GM19193 (cell line): ENCODE measurements around the gene BAHCC1.

Source experiments
- POLR2A ChIP-seq: IDR thresholded peaks from 4 replicates; pipeline ENCODE4 v1.6.1; 2011; ENCODE audit not compliant: insufficient read depth, insufficient read length; ENCODE audit errors: extremely low read depth

BAHCC1 gene

DNA sequence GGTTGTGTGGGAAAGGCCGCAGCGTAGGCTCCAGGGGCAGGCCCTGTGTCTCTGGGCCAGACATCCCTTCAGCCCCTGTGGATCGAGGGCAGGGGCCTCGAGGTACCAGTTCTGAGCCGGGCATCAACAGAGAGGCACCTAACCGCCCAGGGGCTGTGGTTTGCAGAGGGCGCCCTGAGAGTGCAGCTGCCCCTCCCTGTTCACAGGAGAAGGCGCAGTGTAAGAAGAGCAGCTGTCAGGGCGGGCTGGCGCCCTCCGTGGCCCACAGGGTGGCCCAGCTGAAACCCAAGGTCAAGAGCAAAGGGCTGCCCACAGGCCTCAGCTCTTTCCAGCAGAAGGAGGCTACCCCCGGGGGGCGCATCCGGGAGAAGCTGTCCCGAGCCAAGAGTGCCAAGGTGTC lies 60.8 kb downstream of the BAHCC1 start:
- TF ChIP-seq POLR2A: no peak

DNA sequence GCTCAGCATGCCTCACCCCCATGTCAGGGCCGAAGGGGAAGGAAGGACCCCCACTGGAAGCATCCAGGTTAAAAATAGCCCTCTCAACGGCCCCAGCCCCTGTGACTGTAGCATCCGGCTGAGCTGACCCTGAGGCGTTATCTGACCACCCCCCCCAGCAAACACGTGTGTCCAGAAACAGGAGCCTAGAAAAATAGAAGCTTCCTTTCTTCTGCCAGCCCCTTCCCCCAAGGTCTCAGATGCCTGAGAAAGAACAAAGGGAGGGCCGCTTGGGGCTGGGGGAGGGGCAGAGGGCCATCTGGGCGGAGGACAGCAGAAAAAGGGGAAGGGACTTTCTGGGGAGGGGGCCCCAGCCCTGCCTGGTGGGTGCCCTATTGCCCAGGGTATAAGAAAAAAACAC lies 61.5 kb downstream of the BAHCC1 start:
- TF ChIP-seq POLR2A: no peak

DNA sequence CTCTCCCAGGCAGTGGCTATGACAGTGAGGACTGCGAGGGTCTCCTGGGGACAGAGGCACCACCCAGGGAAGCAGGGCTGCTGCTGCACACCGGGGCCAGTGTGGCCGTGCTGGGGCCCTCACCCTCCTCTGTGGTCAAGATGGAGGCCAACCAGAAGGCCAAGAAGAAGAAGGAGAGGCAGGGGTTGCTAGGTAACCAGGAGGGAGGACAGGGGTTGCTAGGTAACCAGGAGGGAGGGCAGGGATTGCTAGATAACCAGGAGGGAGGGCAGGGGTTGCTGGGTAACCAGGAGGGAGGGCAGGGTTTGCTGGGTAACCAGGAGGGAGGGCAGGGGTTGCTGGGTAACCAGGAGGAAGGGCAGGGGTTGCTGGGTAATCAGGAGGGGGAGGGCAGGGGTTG lies 62.1 kb downstream of the BAHCC1 start:
- no peak for TF ChIP-seq POLR2A

DNA sequence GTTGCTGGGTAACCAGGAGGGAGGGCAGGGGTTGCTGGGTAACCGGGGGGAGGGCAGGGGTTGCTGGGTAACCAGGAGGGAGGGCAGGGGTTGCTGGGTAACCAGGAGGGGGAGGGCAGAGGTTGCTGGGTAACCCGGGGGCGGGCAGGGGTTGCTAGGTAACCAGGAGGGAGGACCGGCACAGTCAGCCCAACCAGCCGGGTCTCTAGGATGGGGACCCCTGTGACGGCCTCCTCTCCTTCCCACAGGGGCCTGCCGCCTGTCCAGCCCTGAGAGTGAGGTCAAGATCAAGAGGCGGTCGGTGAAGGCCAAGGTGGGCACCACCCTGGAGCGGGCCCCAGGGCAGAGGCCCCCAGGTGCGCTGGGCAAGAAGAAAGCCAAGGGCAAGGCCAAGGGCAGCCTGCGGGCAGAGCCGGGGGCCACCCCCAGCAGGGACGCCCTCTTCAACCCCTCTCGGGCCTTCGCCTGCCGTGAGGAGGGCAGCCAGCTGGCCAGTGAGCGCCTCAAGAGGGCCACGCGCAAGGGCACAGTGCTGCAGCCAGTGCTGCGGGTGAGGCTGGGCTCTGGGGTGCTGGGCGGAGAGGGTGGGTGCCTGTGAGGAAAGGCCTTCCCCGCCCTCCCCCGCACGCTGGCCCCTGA lies 62.8 kb downstream of the BAHCC1 start:
- no peak for TF ChIP-seq POLR2A

DNA sequence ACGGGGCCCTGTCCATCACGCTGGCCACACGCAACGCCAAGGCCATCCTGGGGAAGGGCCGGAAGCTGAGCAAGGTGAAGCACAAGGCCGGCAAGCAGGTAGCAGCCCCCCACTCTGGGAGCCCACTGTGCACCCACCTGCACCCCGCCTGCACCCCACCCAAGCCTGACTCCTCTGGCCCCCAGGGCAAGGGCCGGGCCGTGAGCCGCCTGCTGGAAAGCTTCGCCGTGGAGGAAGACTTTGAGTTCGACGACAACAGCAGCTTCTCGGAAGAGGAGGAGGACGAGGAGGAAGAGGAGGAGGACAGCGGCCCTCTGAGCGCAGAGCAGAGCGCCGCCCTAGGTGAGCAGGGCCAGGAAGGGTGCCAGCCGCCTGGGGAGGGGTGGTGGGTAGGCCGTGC lies 63.4 kb downstream of the BAHCC1 start:
- no peak for TF ChIP-seq POLR2A

DNA sequence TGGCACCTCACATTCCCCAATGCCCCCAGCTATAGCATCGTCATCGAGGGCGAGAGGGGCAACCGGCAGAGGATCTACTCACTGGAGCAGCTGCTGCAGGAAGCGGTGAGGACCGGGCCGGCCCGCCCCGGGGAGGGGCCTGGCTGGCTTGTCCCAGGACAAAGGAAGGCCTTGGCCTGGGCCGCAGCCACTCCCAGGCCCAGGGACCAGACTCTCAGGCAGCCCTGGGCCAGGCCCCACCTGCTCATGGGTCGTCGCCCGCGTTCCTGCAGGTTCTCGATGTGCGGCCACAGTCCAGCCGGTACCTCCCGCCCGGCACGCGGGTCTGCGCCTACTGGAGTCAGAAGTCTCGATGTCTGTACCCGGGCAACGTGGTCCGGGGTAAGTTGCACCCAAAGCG lies 64.0 kb downstream of the BAHCC1 start:
- no peak for TF ChIP-seq POLR2A

DNA sequence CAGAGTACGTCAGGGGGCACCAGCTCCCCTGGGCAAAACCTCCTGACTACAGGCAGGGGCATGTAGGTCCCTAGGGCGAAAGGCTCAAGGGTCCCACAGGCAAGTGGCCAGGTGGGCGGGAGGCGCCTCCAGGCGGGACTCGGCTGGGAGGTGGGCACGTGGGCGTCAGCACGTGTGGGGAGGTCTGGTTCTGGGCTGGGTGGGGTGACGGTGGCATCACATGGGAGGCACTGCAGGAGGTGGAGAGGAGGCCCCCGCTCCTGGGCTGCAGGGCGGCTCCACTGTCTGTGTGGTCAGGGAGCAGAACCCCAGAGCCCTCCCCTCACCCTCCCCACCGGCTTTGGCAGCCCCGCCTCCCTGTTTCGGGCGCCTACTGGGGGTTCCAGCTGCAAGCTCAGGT lies 64.6 kb downstream of the BAHCC1 start:
- TF ChIP-seq POLR2A: no peak

DNA sequence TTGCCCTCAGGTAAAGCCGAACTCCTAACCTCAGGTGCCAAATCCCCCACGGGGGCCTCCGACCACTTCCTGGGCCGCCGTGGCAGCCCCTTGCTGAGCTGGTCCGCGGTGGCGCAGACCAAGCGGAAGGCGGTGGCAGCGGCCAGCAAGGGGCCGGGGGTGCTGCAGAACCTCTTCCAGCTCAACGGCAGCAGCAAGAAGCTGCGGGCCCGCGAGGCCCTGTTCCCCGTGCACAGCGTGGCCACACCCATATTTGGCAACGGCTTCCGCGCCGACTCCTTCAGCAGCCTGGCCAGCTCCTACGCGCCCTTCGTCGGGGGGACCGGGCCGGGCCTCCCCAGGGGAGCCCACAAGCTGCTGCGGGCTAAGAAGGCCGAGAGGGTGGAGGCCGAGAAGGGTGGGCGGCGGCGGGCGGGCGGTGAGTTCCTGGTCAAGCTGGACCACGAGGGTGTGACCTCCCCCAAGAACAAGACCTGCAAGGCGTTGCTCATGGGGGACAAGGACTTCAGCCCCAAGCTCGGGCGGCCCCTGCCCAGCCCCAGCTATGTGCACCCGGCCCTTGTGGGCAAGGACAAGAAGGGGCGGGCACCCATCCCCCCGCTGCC lies 65.7 kb downstream of the BAHCC1 start:
- no peak for TF ChIP-seq POLR2A

DNA sequence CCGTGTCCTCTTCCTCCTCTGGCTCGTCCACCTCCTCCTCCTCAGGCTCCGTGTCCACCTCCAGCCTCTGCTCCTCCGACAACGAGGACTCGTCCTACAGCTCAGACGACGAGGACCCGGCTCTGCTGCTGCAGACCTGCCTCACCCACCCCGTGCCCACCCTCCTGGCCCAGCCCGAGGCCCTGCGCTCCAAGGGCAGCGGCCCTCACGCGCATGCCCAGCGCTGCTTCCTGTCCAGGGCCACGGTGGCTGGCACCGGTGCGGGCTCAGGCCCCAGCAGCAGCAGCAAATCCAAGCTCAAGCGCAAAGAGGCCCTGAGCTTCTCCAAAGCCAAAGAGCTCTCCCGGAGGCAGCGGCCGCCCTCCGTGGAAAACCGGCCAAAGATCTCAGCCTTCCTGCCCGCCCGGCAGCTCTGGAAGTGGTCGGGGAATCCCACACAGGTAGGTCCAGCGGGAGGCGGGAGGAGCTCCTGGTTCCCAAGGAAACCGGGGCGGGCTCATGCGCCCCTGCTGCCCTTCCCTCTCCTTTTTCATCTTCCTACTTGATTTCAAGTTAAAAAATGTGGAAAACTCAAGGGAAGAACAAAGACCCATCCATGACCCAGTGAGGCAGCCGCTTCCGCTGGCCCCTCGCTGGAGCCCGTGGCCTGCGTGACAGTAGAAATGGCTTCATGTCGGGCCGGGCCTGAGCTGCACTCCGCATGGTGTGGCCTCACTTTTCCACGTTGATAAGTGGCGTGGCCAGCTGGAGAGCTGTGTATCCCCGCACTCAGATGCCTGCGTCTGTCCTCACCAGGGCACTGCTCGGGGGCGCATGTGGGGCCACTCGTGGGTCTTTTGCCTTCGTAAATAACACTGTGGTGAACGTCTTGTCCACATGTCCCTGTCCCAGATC lies 66.6 kb downstream of the BAHCC1 start:
- no peak for TF ChIP-seq POLR2A

DNA sequence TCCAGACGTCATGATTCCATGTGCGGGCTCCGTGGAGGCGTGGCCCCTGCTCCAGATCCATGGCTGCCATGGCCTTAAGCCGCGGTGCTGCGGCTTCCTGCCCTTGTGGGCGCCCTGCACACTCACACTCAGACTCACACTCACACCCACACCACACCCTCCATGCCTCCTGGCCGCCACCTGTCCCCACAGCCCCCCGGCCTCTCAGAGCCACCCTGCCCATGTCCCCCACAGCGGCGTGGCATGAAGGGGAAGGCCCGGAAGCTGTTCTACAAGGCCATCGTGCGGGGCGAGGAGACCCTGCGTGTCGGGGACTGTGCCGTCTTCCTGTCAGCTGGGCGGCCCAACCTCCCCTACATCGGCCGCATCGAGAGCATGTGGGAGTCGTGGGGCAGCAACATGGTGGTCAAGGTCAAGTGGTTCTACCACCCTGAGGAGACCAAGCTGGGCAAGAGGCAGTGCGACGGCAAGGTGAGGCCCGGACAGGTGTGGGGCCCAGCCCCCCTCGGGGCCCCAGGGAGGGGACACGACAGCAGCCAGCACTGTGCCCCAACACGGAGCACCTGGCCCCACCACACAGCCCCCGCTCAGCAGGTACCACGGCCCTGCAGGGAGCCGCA lies 67.4 kb downstream of the BAHCC1 start:
- TF ChIP-seq POLR2A: no peak

DNA sequence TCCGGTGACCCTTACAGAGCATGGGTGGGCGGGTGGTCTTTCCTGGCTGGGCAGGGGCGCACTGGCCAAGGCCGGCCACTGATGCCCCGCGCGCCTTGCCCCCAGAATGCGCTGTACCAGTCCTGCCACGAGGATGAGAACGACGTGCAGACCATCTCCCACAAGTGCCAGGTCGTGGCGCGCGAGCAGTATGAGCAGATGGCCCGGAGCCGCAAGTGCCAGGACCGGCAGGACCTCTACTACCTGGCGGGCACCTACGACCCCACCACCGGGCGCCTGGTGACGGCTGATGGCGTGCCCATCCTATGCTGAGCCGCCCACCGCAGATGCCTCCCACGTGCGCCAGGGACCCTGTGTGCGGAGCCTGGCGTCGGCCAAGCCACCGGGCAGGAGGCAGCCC lies 68.2 kb downstream of the BAHCC1 start:
- no peak for TF ChIP-seq POLR2A

DNA sequence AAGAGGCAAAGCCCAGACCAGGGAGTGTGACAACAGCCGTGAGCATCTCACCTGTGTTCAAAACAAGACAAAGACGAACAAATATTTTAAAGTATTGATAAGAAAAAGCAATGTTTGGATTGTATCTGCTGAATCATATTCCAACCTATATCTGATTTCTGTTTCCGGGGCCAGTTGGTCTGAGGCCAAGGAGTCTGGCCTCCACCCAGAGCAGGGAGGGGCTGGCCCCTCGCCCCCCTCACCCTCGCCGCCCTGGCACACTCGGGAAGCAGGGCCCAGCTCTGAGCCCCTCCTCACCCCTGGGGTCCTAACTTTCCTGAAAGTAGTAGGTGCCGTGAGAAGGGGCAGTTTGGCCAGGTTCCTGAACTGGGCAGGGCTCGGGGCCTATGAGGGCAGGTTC lies 69.3 kb downstream of the BAHCC1 start:
- TF ChIP-seq POLR2A: no peak

DNA sequence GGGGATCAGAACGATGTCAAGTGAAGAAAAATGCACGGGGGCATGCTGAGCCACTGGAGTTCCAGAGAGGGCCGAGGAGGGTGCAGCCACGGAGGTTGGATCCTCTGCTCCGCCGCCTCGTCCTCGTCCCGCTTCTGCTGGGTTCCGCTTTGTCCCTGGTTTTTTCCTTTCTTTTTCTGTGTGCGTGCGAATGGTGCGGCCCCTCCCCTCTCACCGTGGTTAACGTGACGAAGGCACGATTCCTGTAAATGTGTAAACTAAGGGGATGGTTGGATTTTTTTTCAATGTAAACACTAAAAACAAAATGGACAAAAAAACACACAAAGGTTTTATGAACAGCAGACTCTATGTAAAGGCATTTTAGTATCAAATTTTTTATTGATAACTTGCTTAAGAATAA lies 70.7 kb downstream of the BAHCC1 start:
- no peak for TF ChIP-seq POLR2A

DNA sequence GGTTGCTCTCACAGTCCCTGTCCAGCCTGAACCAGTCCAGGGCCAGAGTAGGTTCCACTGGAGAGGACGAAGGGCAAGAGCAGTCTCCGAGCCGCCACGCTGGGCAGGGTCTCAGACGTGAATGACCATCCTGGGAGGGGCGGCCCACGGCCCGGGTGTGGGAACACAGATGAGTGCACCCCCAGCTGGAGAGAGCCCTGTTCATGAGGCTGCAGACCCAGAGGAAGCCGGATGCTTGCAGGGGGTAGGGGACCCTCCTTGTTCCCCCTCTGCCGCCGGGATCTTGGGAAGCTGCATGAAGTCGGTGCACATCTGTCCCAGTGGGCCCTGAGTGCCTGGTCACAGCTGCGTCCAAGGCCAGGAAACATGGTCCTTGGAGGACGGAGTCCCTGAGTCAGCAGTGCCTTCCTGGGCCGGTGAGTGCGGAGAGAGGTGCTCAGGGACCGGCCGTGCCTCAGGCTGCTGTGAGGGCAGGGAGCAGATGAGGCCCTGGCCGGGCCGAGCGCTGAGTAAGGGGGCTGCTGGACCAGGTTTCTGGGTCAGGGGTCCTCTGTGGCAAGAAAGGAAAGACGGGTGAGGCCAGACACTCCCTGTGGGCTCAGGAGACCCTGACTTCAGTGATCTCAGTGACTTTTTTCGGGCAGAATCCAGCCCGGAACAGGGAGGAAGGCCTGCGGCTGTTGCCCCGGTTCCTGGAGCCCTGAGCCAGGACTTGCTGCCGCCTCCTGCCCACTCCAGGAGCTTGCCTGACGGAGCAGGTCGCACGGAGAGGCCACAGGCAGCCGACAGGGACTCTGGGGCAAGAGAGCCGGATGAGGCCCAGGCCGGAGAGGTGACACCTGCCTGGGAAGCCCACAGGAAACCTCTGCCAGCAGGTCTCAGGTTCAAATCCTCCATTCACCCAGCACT lies 71.6 kb downstream of the BAHCC1 start:
- no peak for TF ChIP-seq POLR2A
